Endodermal cell (in vitro differentiated cells): Measurements from ENCODE around the gene LASP1. TPM values are rescaled to one million over a fixed set of nuclear protein-coding genes. Genes with fewer than 3 reads are reported as not detected.
"Not testable (repeated sequence)": the region's sequence is repeated elsewhere in the genome, so short reads cannot be mapped to it uniquely, and the experiment has no call there.

Source experiments
- DNase-seq: peaks from one replicate; pipeline ENCODE4 v3.0.0-alpha.2; 2017
- H3K27ac ChIP-seq: 2 replicates; pipeline ENCODE4 v1.5.1; 2013; ENCODE audit warnings: mild to moderate bottlenecking, low read depth, low read length, moderate library complexity
- H3K27me3 ChIP-seq: 2 replicates; pipeline ENCODE4 v1.6.1; 2013; ENCODE audit warnings: mild to moderate bottlenecking, low read length, moderate library complexity; ENCODE audit not compliant: insufficient read depth, control insufficient read depth, poor library complexity, severe bottlenecking
- H3K36me3 ChIP-seq: 2 replicates; pipeline ENCODE4 v1.7.0; 2013; ENCODE audit warnings: mild to moderate bottlenecking, low read length, moderate library complexity; ENCODE audit not compliant: control insufficient read depth, insufficient read depth
- H3K4me1 ChIP-seq: one replicate; pipeline ENCODE4 v1.7.0; 2013; ENCODE audit warnings: low read length; ENCODE audit not compliant: control insufficient read depth, insufficient read depth
- H3K4me3 ChIP-seq: 2 replicates; pipeline ENCODE4 v1.5.1; 2013; ENCODE audit warnings: mild to moderate bottlenecking, low read length, moderate library complexity
- H3K9ac ChIP-seq: 2 replicates; pipeline ENCODE4 v1.6.1; 2013; ENCODE audit warnings: mild to moderate bottlenecking, low read length, moderate library complexity; ENCODE audit not compliant: poor library complexity, severe bottlenecking; ENCODE audit errors: extremely low read depth
- H3K9me3 ChIP-seq: 2 replicates; pipeline ENCODE4 v1.6.1; 2013; ENCODE audit warnings: mild to moderate bottlenecking, low read length, moderate library complexity; ENCODE audit not compliant: control insufficient read depth
- H3K27ac Mint-ChIP-seq: 2 replicates; pipeline ENCODE4 v1.8.0; 2020; ENCODE audit warnings: mixed read lengths
- H3K27me3 Mint-ChIP-seq: 2 replicates; pipeline ENCODE4 v1.8.0; 2021; ENCODE audit warnings: mild to moderate bottlenecking, mixed read lengths; ENCODE audit not compliant: insufficient read depth
- H3K36me3 Mint-ChIP-seq: 2 replicates; pipeline ENCODE4 v1.8.0; 2020; ENCODE audit warnings: low read depth, mixed read lengths
- H3K4me1 Mint-ChIP-seq: 2 replicates; pipeline ENCODE4 v1.8.0; 2020; ENCODE audit warnings: mixed read lengths
- H3K4me3 Mint-ChIP-seq: 2 replicates; pipeline ENCODE4 v1.8.0; 2020; ENCODE audit warnings: mild to moderate bottlenecking, moderate library complexity, mixed read lengths
- H3K9me3 Mint-ChIP-seq: 2 replicates; pipeline ENCODE4 v1.8.0; 2020; ENCODE audit warnings: mild to moderate bottlenecking, mixed read lengths
- CTCF ChIP-seq: fragments of 200-600 bp; sonication (generic); conservative IDR thresholded peaks from 2 replicates; pipeline ENCODE4 v1.5.0; 2021; ENCODE audit warnings: antibody characterized with exemption, mild to moderate bottlenecking
- WGBS, 2 experiments: methylation state at CpG; one replicate each; pipeline versions ENCODE4 v1.1.5 to v1.1.7; 2013; ENCODE audit warnings: missing lambda C conversion rate in 2 of 2, mixed read lengths in 1 of 2; ENCODE audit not compliant: insufficient coverage in 1 of 2, insufficient read length in 1 of 2; 5-methylcytosine and 5-hydroxymethylcytosine counted together
- total RNA-seq, 2 donors: library from RNA; stranded (reverse); fragmentation: NEBNext Ultra II Directional in 1 of 2; extraction: Animal tissue kit (Norgen Biotek cat#: 25700) in 1 of 2; gene quantifications; 2 replicates in 1 of 2; 3 replicates in 1 of 2; pipeline ENCODE4 v1.2.1, GENCODE V29; 2021

Gene LASP1
- total RNA-seq, 2 donors from 2014 or later, result 168 to 177 TPM

GRCh38 chr17:38852771-38853291 is 17.0 kb upstream of the LASP1 start:
- DNase-seq, result no peak
- Mint-ChIP-seq H3K36me3 (peaks cover 55% of the 10 kb centered on the region), H3K4me1 (peaks cover 27% of the 10 kb centered on the region), H3K27ac (peak overlapping the region; percentile 99), H3K9me3 (no peaks in the 10 kb centered on the region), H3K4me3 (peak overlapping the region; percentile 99), H3K27me3 (no peaks in the 10 kb centered on the region)
- H3K27ac ChIP-seq, result peak overlapping the region; percentile 94
- H3K4me1 ChIP-seq, result no peaks in the 10 kb centered on the region
- H3K27me3 ChIP-seq, result no peaks in the 10 kb centered on the region
- H3K36me3 ChIP-seq, result peaks cover 52% of the 10 kb centered on the region
- WGBS, 2 experiments, result 1 to 2% methylated on average over 16 to 19 of the region's 19 CpGs
- H3K4me3 ChIP-seq, result peak overlapping the region; percentile 97
- TF ChIP-seq CTCF, result no peak
- peak overlapping the region; percentile 95 for H3K9ac ChIP-seq
- no peaks in the 10 kb centered on the region for H3K9me3 ChIP-seq

- Histone ChIP-seq H3K27ac (peak within 1 kb of the TSS; percentile 94), H3K4me3 (peak within 1 kb of the TSS; percentile 97), H3K4me1 (no peaks in the 10 kb centered on the region), H3K9me3 (no peaks in the 10 kb centered on the region), H3K9ac (peak within 1 kb of the TSS; percentile 95), H3K27me3 (no peaks in the 10 kb centered on the region), H3K36me3 (peaks cover 44% of the 10 kb centered on the region)
- H3K9me3 Mint-ChIP-seq, result no peaks in the 10 kb centered on the region
- DNase-seq, result peak; percentile 98
- peaks cover 48% of the 10 kb centered on the region for H3K36me3 Mint-ChIP-seq
- no peaks in the 10 kb centered on the region for H3K27me3 Mint-ChIP-seq
- peak within 1 kb of the TSS; percentile 99 for H3K27ac Mint-ChIP-seq
- no peak for TF ChIP-seq CTCF
- peaks cover 27% of the 10 kb centered on the region for H3K4me1 Mint-ChIP-seq
- 0% methylated on average over 38 to 48 of the region's 48 CpGs for WGBS, 2 experiments
- H3K4me3 Mint-ChIP-seq, result peak within 1 kb of the TSS; percentile 99
These were observed 16.3 kb upstream of the LASP1 start, which contains the start of gene RPL23 for GRCh38 chr17:38853292-38854219. TSS of gene RPL23 (minus strand) at chr17:38853721. CDS start at chr17:38853710, 11 bp downstream.

GRCh38 chr17:38855101-38855714 is 14.7 kb upstream of the LASP1 start:
- not testable (repeated sequence) for H3K4me1 ChIP-seq, H3K9ac ChIP-seq, H3K9me3 ChIP-seq, H3K27me3 Mint-ChIP-seq, DNase-seq, H3K9me3 Mint-ChIP-seq, H3K27me3 ChIP-seq, H3K27ac ChIP-seq, H3K4me3 Mint-ChIP-seq, H3K4me3 ChIP-seq
- Mint-ChIP-seq H3K4me1 (peaks cover 26% of the 10 kb centered on the region), H3K27ac (peak overlapping the region; percentile 74), H3K36me3 (peaks cover 33% of the 10 kb centered on the region)
- WGBS, 2 experiments, result 93 to 95% methylated on average over 28 of the region's 28 CpGs
- H3K36me3 ChIP-seq, result peaks cover 28% of the 10 kb centered on the region
